Heart left ventricle (tissue), 13 donors: Measurements from ENCODE around the gene LMAN1L.

ENCODE experiments used
- POLR2A ChIP-seq, 2 donors: fragments of 450-650 bp; IDR thresholded peaks; one replicate each; pipeline ENCODE4 v1.6.1; 2017; ENCODE audit warnings: antibody characterized with exemption in 2 of 2, mild to moderate bottlenecking in 2 of 2, moderate library complexity in 2 of 2
- TF ChIP-seq, protein P1 (sequence below), 12 donors: fragments of 200-600 bp; sonication (generic) in 4 of 12; IDR thresholded peaks; one replicate each; pipeline versions ENCODE4 v1.5.0 to v1.8.0; 2018 to 2022; ENCODE audit warnings: antibody characterized with exemption in 12 of 12, mild to moderate bottlenecking in 5 of 12
- donor health status: ischemic (EF 13 %, LVEDD 7.1; RV severe dilation, severe dysfunction).
- donor health status: DM: no; HTN: yes; CAD: no.
- donor health status: DM: no; HTN: no; CAD: no.
- donor health status: ischemic (EF 25% LVEDD 6.9; RV normal size, moderate dysfunction).
- donor health status: ischemic (EF 25% LVEDD 5.7; RV mildly dilated, moderate dysfunction).
- donor health status: ischemic (EF 35%, LVEDD 5.7; RV mildly dilated, moderate dysfunction).
- donor health status: nonischemic (EF 11% LVEDD 7.7; RV severe dilation, severe dysfunction).
- donor health status: DM: yes; HTN: yes; CAD: no.
- donor health status: PGD.
- donor health status: ischemic (EF 29% LVEDD 5.4; RV normal size, mild dysfunction).
- donor health status: nonischemic (EF 23%, LVEDD 6.1; RV moderate dilation, normal function).

- TF ChIP-seq, protein P1, sequence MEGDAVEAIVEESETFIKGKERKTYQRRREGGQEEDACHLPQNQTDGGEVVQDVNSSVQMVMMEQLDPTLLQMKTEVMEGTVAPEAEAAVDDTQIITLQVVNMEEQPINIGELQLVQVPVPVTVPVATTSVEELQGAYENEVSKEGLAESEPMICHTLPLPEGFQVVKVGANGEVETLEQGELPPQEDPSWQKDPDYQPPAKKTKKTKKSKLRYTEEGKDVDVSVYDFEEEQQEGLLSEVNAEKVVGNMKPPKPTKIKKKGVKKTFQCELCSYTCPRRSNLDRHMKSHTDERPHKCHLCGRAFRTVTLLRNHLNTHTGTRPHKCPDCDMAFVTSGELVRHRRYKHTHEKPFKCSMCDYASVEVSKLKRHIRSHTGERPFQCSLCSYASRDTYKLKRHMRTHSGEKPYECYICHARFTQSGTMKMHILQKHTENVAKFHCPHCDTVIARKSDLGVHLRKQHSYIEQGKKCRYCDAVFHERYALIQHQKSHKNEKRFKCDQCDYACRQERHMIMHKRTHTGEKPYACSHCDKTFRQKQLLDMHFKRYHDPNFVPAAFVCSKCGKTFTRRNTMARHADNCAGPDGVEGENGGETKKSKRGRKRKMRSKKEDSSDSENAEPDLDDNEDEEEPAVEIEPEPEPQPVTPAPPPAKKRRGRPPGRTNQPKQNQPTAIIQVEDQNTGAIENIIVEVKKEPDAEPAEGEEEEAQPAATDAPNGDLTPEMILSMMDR (IDR thresholded peaks at IDR 0.05) = no peak
- TF ChIP-seq POLR2A (IDR thresholded peaks at IDR 0.05) = no peak
Observed at GRCh38 chr15:74821790-74822158, 9.1 kb downstream of the LMAN1L start.
